HepG2 (cell line): Measurements from ENCODE around the gene ADAMTS16. TPM values are rescaled to one million over a fixed set of nuclear protein-coding genes. Genes with fewer than 3 reads are reported as not detected.

Experiments used
- GATA4 ChIP-seq: sonication (generic); IDR thresholded peaks from 2 replicates; pipeline ENCODE4 v1.6.1; 2016; ENCODE audit warnings: antibody characterized with exemption, low read depth, borderline replicate concordance
- GMEB2 ChIP-seq: IDR thresholded peaks from 2 replicates; pipeline ENCODE4 v1.6.1; 2016; ENCODE audit warnings: missing biosample characterization, missing genetic modification reagents, low read depth
- HDAC2 ChIP-seq: sonication (generic); formaldehyde crosslinking; IDR thresholded peaks from 2 replicates; pipeline ENCODE4 v1.4.0; 2020; ENCODE audit warnings: missing genetic modification reagents
- HMGXB3 ChIP-seq: sonication (generic); formaldehyde crosslinking; IDR thresholded peaks from 2 replicates; pipeline ENCODE4 v1.4.0; 2020; ENCODE audit warnings: missing genetic modification reagents, borderline replicate concordance
- KDM1A ChIP-seq: IDR thresholded peaks from 2 replicates; pipeline ENCODE4 v1.6.1; 2016; ENCODE audit warnings: missing compliant biosample characterization
- RAD21 ChIP-seq: fragments of 450-650 bp; formaldehyde crosslinking; IDR thresholded peaks from 2 replicates; pipeline ENCODE4 v1.5.0; 2020; ENCODE audit warnings: mild to moderate bottlenecking
- REL ChIP-seq: sonication (generic); formaldehyde crosslinking; conservative IDR thresholded peaks from 2 replicates; pipeline ENCODE4 v1.8.0; 2022; ENCODE audit warnings: mild to moderate bottlenecking, missing genetic modification reagents, moderate library complexity
- SRSF4 ChIP-seq: fragments of 200-400 bp; formaldehyde crosslinking; IDR thresholded peaks from one replicate; pipeline ENCODE4 v1.6.1; 2018; ENCODE audit warnings: mild to moderate bottlenecking, low read depth, low read length, moderate library complexity; ENCODE audit not compliant: poor library complexity, severe bottlenecking
- TMF1 ChIP-seq: sonication (generic); formaldehyde crosslinking; IDR thresholded peaks from 2 replicates; pipeline ENCODE4 v1.8.1; 2022; ENCODE audit warnings: low read depth, missing genetic modification reagents
- TRIM22 ChIP-seq: fragments of 450-650 bp; IDR thresholded peaks from 2 replicates; pipeline ENCODE4 v1.6.1; 2017
- ZBTB37 ChIP-seq: sonication (generic); formaldehyde crosslinking; IDR thresholded peaks from 2 replicates; pipeline ENCODE4 v1.4.0; 2020; ENCODE audit warnings: mild to moderate bottlenecking, missing genetic modification reagents
- ZC3H13 ChIP-seq: sonication (generic); formaldehyde crosslinking; IDR thresholded peaks from 2 replicates; pipeline ENCODE4 v1.8.1; 2023; ENCODE audit warnings: mild to moderate bottlenecking, missing genetic modification reagents, moderate library complexity
- ZFP37 ChIP-seq: sonication (generic); formaldehyde crosslinking; IDR thresholded peaks from 2 replicates; pipeline ENCODE4 v1.4.0; 2020; ENCODE audit warnings: missing genetic modification reagents, borderline replicate concordance
- ZFY ChIP-seq: sonication (generic); formaldehyde crosslinking; IDR thresholded peaks from 2 replicates; pipeline ENCODE4 v1.4.0; 2020; ENCODE audit warnings: missing genetic modification reagents
- ZNF136 ChIP-seq: sonication (generic); formaldehyde crosslinking; IDR thresholded peaks from 2 replicates; pipeline ENCODE4 v1.8.1; 2022; ENCODE audit warnings: low read depth, mild to moderate bottlenecking, moderate library complexity, missing genetic modification reagents
- ZNF367 ChIP-seq: sonication (generic); formaldehyde crosslinking; IDR thresholded peaks from 2 replicates; pipeline ENCODE4 v1.4.0; 2020; ENCODE audit warnings: missing genetic modification reagents, borderline replicate concordance
- polyA plus RNA-seq, 8 experiments: library from polyadenylated mRNA; depleted of rRNA in 3 of 8; stranded (reverse) in 7 of 8; unstranded in 1 of 8; fragments of >200 nt; fragmentation: Illumina TruSeq in 4 of 8; extraction: Trizol in 4 of 8; gene quantifications; 2 replicates each; pipeline versions ENCODE4 v1.2.1 to v1.2.3, GENCODE V29; 2011 to 2016; ENCODE audit warnings: low read depth in 4 of 8, missing spikeins in 1 of 8, mixed read lengths in 1 of 8; ENCODE audit not compliant: insufficient read depth in 1 of 8
- total RNA-seq, 5 experiments: library from RNA; depleted of rRNA; stranded (reverse); fragments of >200 nt; fragmentation: Illumina TruSeq; extraction: Trizol; gene quantifications; 2 replicates each; pipeline ENCODE4 v1.2.3, GENCODE V29; 2016; ENCODE audit warnings: low read depth in 1 of 5
- TF ChIP-seq, protein P1 (sequence below): sonication (generic); formaldehyde crosslinking; IDR thresholded peaks from 2 replicates; pipeline ENCODE4 v1.5.0; 2020; ENCODE audit warnings: mild to moderate bottlenecking, missing genetic modification reagents
- TF ChIP-seq, protein P2 (sequence below): sonication (generic); formaldehyde crosslinking; IDR thresholded peaks from 2 replicates; pipeline ENCODE4 v1.5.0; 2020; ENCODE audit warnings: mild to moderate bottlenecking, missing genetic modification reagents

The ADAMTS16 gene
- total and polyA plus RNA-seq, 2 of the 13 experiments (the other 11 are each of a cell fraction or from before 2014, with no cell fraction given) = 0.02 to 0.03 TPM

GRCh38 chr5:5350101-5350500, 210.0 kb downstream of the ADAMTS16 start (continued):
- TF ChIP-seq GMEB2 (no peak), ZBTB37 (CRISPR knock-in tag) (no peak), GATA4 (no peak), HMGXB3 (CRISPR knock-in tag) (no peak), TRIM22 (no peak), ZFY (CRISPR knock-in tag) (no peak), KDM1A (CRISPR knock-in tag) (no peak), ZC3H13 (CRISPR knock-in tag) (no peak), SRSF4 (no peak), RAD21 (CRISPR knock-in tag) (no peak), TMF1 (no peak), REL (CRISPR knock-in tag) (no peak), ZNF136 (CRISPR knock-in tag) (no peak), ZFP37 (CRISPR knock-in tag) (no peak), ZNF367 (no peak), HDAC2 (0 out of 2 replicates have a peak, but pooled peaks have one; percentile 21)
- TF ChIP-seq, protein P1, sequence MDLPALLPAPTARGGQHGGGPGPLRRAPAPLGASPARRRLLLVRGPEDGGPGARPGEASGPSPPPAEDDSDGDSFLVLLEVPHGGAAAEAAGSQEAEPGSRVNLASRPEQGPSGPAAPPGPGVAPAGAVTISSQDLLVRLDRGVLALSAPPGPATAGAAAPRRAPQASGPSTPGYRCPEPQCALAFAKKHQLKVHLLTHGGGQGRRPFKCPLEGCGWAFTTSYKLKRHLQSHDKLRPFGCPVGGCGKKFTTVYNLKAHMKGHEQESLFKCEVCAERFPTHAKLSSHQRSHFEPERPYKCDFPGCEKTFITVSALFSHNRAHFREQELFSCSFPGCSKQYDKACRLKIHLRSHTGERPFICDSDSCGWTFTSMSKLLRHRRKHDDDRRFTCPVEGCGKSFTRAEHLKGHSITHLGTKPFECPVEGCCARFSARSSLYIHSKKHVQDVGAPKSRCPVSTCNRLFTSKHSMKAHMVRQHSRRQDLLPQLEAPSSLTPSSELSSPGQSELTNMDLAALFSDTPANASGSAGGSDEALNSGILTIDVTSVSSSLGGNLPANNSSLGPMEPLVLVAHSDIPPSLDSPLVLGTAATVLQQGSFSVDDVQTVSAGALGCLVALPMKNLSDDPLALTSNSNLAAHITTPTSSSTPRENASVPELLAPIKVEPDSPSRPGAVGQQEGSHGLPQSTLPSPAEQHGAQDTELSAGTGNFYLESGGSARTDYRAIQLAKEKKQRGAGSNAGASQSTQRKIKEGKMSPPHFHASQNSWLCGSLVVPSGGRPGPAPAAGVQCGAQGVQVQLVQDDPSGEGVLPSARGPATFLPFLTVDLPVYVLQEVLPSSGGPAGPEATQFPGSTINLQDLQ (CRISPR knock-in tag) = no peak
- TF ChIP-seq, protein P2, sequence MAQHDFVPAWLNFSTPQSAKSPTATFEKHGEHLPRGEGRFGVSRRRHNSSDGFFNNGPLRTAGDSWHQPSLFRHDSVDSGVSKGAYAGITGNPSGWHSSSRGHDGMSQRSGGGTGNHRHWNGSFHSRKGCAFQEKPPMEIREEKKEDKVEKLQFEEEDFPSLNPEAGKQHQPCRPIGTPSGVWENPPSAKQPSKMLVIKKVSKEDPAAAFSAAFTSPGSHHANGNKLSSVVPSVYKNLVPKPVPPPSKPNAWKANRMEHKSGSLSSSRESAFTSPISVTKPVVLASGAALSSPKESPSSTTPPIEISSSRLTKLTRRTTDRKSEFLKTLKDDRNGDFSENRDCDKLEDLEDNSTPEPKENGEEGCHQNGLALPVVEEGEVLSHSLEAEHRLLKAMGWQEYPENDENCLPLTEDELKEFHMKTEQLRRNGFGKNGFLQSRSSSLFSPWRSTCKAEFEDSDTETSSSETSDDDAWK (CRISPR knock-in tag) = no peak
